GM18508 (cell line): Measurements from ENCODE around the gene GPN2.
"Not testable (repeated sequence)": the region's sequence is repeated elsewhere in the genome, so short reads cannot be mapped to it uniquely, and the experiment has no call there.

ENCODE experiments used
- ATAC-seq: cut with Tn5 transposase; IDR thresholded peaks from one replicate; pipeline ENCODE4 v1.9.1; 2021; ENCODE audit warnings: moderate number of reproducible peaks; ENCODE audit not compliant: insufficient read depth, unreplicated experiment

The GPN2 gene

DNA sequence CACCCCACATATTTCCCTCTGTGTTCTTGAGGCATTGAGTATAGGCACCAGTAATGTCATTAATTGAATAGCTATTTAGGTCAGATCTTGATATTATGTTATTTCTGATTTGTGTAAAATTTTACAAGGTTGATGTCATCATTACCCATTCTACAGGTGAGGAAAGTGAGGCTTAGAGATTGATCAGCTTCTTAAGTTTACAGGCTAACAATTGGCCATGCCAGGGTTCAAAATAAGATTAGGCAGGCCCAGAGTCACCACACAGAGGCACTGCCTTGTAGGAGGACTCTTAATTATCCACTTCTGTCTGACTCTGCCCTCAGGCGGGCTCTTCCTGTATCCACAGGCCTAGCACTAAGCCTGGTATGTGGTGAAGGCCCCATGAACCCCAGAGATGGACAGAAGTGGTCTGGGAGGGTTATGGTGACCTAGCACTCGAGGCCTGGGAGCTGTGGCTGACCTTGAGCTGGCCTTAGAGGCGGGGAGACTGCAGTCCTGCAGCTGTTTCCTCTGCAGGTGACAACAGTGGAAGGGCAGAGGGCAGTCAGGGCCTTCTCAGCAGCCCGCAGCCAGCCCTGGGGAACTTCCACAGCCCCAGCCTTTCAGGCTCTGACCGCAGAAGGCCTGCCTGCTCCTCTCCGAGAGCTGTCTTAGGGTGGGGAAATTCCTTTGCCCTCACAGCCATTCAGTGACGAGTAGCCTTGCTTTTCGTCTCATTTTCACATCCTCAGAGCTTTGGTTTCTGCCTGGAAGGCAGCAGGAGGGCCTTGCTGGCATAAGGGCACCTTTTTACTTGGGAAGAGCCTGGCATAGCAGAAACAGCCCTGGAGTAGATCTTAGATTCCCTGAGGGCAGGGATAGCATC, 51.4 kb downstream of the GPN2 start:
- ATAC-seq = peak; percentile 79

DNA sequence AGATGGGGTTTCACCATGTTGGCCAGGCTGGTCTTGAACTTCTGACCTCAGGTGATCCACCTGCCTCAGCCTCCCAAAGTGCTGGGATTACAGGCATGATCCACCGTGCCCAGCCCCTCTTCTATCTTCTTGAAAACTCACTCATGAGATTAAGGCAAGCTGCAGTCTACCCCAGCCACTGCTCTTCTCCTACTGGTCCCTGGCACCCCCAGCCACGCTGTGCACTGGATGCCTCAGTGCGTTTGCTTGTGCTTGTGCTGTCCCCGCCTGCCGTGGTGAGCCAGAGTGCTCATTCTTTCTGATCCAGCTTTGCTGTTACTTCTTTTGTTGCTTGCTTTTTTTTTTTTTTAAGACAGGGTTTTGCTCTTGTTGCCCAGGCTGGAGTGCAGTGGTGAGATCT, 52.4 kb downstream of the GPN2 start:
- not testable (repeated sequence) for ATAC-seq

DNA sequence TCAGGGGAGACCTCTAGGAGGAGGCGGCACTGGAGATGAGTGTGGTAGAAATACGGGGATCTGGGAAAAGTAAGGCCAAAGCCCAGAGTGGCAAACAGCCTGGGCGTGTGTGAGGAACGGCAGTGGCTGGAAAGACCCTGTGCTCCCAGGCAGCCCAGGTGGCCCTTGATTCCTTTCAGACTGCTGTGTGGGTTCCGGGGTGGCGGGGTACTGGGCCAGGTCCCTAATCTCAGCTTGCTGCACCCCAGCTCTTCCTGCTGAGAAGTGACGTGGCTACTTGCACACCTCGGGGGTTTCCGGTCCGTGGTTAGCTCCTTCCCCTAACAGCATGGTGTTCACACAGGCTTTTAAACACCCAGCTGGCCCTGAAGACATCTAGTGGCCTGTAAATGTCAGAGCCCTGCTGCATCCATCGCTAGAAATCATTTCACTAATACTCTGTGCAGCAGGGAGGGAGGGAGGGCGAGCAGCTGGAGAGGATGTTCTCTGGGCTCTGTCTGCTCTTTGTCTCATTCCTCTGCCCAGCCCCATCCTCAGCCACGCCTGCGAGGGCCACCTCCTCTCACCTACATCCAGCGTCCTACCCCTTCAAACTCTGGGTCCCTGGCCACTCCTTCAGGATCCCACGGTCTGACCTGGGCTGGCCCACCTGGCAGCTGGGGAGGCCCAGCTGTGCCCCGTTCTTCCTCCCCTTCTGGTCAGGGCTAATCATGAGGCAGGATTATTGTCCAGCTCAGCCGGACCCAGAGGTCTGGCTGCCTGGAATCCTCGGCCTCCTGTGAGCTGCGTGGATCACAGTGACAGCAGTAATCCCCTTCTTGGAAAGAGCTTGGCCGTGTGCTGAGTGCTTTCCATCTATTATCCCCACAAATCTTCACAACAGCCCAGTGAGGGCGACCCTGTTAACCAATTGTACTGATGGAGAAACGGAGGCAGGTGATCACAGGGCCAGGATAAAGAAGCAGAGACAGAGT, 56.4 kb downstream of the GPN2 start:
- ATAC-seq = peak; percentile 63

DNA sequence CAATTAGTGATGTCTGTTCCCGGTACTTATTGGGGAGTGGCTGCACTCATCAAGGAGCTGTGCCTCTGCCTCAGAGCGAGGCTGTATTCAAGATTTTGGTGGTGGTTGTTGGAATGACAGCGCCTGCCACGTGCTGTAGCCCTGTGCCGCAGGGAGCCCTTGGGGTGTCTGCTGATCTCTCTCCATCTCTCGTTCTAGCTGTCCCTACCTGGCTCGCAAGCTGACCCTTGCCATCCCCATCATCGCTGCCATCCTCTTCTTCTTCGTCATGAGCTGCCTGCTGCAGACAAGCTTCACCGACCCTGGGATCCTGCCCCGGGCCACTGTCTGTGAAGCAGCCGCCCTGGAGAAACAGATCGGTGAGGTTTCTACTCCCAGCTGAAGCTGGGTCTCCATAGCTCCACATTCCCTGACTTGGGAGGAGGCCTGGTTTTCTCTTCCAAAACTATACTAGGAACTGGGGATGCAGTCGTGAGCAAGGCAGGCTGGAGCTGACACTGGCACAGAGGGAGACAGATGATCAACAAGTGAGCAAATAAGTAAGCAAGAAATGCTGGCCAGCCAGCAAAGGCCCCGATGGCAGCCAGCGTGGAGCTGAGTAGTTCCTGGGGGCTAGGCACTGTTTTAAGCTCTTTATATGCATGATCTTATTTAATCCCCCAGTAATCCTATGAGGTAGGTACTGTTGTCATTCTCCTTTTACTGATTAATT, 57.7 kb downstream of the GPN2 start:
- ATAC-seq = no peak

DNA sequence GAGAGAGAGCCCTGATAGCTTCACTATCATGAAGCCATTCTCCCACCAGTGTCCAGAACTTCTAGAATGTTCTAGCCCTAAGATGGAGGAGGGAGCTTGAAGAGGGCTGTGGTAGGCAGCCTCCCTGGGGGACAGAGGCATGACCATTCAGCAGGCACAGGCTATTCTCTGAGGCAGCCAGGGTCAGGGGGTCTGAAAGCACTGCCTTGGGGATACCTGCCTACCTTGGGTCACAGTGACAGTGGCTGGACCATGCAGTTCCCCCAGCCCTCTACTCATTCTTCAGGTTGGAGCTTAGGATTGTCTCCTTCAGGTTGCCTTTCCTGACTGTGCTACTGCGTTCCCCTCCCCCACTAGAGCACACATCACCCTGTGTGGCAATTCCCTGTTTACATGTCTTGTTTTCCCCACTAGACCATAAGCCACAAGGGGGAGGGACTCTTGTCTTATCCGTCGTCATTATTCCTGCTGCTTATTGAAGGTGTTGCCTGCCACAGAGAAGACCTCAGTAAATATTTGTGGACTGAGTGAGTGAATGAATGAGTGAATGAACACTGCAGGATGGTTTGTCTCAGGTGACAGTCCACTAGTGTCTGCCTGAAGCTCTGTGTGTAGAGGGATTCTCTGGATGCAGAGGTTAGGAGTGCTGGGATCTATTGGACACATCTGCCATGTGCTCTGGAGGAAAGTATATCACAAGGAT, 58.4 kb downstream of the GPN2 start:
- no peak for ATAC-seq

DNA sequence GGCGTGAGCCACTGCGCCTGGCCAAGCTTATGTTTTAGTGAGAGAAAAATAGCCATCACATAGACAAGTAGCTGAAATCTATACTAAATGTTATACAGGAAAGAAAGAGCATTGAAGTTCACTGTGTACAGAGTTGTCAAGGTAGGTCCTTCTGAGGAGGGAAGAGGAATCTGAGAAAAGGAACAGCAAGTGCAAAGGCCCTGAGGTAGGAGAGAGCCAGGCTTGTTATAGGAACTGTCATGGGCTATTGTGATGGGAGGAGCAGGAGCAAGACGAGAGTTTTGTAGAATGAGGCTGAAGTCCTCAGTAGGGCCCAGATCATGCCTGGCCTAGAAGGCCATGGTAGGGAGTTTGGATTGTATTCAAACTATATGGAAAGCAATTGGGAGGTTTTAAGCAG, 59.0 kb downstream of the GPN2 start:
- no peak for ATAC-seq

DNA sequence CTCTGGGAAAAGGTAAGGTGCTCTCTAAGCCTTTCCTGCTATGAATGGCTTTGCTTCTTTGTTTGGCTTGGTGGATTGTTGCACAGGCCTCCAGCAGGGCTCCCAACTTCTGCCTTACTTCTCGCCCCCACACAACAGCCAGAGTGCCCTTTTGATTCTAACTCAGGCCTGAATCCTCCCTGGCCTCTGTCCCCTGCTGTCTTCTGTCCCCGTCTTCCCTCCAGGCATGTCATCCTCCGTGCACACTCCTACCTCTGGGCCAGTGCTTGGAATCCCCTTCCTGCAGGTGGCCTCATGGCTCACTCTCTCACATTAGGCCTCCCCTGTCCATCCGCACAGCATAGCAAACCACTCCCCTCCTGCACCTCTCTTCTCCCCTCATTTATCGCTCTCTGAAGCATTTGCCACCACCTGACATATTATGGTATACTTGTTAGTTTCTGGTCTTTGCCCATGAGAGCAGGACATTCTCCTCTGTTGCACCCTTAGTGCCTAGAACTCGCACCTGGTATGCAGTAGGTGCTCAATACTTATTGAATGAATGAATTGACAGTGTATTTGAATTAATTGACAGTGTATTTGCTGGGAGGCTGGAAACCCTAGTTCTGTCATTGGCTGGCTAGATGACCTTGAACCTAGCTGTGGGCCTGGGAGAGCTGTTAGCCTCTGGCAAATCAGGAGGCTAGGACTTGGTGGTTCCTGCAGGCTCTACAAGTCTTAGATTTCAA, 60.7 kb downstream of the GPN2 start:
- no peak for ATAC-seq

DNA sequence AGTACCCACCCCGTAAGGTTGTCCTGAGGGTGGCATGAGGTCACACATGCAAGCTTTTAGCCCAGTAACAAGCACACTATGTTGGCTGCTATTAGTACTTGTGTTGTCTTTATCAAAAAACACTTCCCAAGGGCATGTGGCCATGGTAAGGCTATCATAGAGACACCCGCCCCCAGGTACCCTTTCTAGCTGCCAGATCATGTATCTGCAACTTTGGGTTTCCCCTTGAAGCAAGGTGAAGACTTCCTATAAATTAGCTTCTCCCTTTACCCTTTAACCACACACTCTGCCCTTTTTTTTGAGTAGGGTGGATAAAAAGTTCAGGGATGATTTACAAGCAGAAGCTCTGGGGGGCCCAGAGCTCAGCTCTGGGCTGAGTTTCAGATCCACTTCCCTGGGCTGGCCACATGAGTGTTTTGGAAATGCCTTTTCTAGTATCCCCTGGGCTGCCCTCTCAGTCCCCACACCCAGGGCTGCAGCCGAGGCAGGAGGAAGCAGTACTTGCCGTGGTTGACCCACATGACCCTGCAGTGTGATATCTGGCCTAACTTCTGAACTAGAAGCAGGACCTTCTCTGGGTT, 61.6 kb downstream of the GPN2 start:
- no peak for ATAC-seq

DNA sequence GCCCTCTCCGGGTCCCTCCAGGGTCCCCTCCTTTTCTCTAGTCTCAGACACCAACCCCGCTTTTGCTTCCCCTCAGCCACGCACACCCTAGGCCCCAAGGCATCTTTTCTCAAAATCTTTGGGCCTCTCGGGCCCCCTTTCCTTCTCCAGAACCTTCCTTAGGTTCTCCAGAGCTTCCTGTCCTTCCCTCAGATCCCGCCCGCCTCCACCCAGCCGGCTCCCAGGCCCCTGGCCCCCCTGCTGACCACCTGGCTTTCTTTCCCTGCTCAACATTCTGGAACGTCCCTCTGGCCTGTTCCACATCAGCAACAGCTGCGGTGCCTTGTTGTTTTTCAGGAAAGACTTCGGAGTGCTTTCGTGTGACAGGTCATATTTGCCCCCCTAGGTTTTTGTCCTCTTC, 62.4 kb downstream of the GPN2 start:
- ATAC-seq = no peak

DNA sequence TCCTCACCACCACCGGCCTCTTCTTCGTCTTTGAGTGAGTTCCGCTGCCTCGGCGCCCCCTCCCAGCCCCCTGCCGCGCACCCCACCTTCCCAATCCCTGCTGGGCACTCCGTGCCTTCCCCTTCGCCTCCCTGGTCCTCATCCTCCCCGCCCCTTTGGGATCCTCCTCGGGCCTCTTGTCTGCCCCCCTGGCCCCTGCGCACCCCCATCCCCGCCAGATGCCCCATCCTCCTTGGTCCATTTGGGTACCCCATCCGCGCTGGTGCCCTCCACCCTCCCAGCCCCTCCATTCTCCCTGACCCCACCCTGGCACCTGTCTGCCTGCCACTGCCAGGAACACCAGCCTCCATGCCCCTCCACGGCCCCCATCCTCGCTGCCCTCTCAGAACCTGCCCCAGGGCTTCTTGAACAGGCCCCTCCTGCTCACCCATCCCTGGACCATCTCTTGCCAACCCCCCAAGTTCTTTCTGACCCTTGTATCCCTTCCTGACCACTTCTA, 62.9 kb downstream of the GPN2 start:
- ATAC-seq = no peak

DNA sequence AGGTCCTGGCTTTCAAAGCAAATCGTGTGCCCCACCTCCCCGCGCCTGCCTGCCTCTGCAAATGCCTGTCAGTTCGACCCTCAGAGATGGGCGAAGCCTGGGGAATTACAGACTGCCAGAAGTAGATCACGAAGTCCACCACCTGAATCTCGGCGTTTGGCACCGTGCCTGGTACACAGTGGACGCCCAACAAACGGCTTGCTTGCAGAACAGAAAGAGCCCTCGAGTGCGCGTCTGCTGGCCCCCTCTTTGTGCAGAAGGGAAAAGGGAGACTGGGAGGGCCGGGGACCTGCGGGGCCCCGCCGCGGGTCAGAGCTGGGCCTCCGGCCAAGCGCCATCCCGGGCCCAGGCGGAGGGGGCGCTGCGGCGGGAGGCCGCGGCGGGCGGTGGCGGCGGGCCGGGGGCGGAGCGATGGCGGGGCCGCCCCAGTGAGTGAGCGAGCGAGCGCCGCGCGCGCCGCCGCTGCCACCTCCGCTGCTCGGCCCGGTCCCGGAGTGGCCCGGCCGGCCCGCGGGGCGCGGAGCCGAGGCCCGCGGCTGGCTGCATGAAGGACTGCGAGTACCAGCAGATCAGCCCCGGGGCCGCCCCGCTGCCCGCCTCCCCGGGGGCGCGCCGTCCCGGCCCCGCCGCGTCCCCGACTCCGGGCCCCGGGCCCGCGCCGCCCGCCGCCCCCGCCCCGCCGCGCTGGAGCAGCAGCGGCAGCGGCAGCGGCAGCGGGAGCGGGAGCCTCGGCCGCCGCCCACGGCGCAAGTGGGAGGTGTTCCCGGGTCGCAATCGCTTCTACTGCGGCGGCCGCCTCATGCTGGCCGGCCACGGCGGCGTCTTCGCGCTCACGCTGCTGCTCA, 63.6 kb downstream of the GPN2 start, which contains the start of gene ZDHHC18:
Gene ZDHHC18 (plus strand): TSS at position 428 of the 845 bp plus-strand sequence. CDS start 117 bp downstream, at position 545.
- no peak for ATAC-seq
